Astrocyte (in vitro differentiated cells and primary cell): ENCODE results near the gene ZNF692. TPM values are rescaled to one million over a fixed set of nuclear protein-coding genes. Genes with fewer than 3 reads are reported as not detected.

ENCODE experiments used
- DNase-seq: peaks from one replicate; pipeline ENCODE4 v3.0.0-alpha.2; 2010; ENCODE audit warnings: low read depth
- FAIRE-seq: peaks from 2 replicates; lab custom pipeline; 2011; peaks lifted over from hg19 to GRCh38; lab: Jason Lieb, UNC
- H2AFZ ChIP-seq: 2 replicates; pipeline ENCODE4 v1.6.0; 2012; ENCODE audit warnings: low read depth, low read length, inconsistent platforms
- H3K27ac ChIP-seq: 2 replicates; pipeline ENCODE4 v1.5.1; 2011; ENCODE audit warnings: low read depth, low read length, inconsistent platforms
- H3K27me3 ChIP-seq: 2 replicates; pipeline ENCODE4 v1.6.0; 2011; ENCODE audit warnings: low read length, inconsistent platforms; ENCODE audit not compliant: insufficient read depth
- H3K36me3 ChIP-seq: 2 replicates; pipeline ENCODE4 v1.5.1; 2011; ENCODE audit warnings: low read length, inconsistent platforms; ENCODE audit not compliant: insufficient read depth
- H3K4me1 ChIP-seq: 2 replicates; pipeline ENCODE4 v1.5.1; 2011; ENCODE audit warnings: low read length, inconsistent platforms; ENCODE audit not compliant: insufficient read depth
- H3K4me2 ChIP-seq: 2 replicates; pipeline ENCODE4 v1.6.0; 2012; ENCODE audit warnings: low read length, inconsistent platforms
- H3K4me3 ChIP-seq: 2 replicates; pipeline ENCODE4 v1.5.1; 2011; ENCODE audit warnings: low read depth, mild to moderate bottlenecking, low read length, inconsistent platforms; ENCODE audit not compliant: insufficient read depth
- H3K79me2 ChIP-seq: 2 replicates; pipeline ENCODE4 v1.6.0; 2012; ENCODE audit warnings: mild to moderate bottlenecking, low read length, inconsistent platforms; ENCODE audit not compliant: insufficient read depth
- H3K9ac ChIP-seq: 2 replicates; pipeline ENCODE4 v1.6.0; 2012; ENCODE audit warnings: mild to moderate bottlenecking, low read length, inconsistent platforms
- H3K9me3 ChIP-seq: 2 replicates; pipeline ENCODE4 v1.5.1; 2012; ENCODE audit warnings: low read depth, mild to moderate bottlenecking, low read length, inconsistent platforms; ENCODE audit not compliant: insufficient read depth
- H4K20me1 ChIP-seq: 2 replicates; pipeline ENCODE4 v1.6.0; 2012; ENCODE audit warnings: low read length, inconsistent platforms; ENCODE audit not compliant: insufficient read depth
- H3K27ac Mint-ChIP-seq: one replicate; pipeline ENCODE4 v1.8.0; 2021; ENCODE audit warnings: mild to moderate bottlenecking, mixed read lengths; ENCODE audit not compliant: unreplicated experiment
- H3K27me3 Mint-ChIP-seq: one replicate; pipeline ENCODE4 v1.8.0; 2021; ENCODE audit warnings: low read depth, mixed read lengths; ENCODE audit not compliant: unreplicated experiment
- H3K36me3 Mint-ChIP-seq: one replicate; pipeline ENCODE4 v1.8.0; 2021; ENCODE audit warnings: low read depth, mixed read lengths; ENCODE audit not compliant: unreplicated experiment
- H3K4me1 Mint-ChIP-seq: one replicate; pipeline ENCODE4 v1.8.0; 2021; ENCODE audit warnings: low read depth, mixed read lengths; ENCODE audit not compliant: unreplicated experiment
- H3K4me3 Mint-ChIP-seq: one replicate; pipeline ENCODE4 v1.8.0; 2021; ENCODE audit warnings: mild to moderate bottlenecking, moderate library complexity, mixed read lengths; ENCODE audit not compliant: unreplicated experiment
- H3K9me3 Mint-ChIP-seq: one replicate; pipeline ENCODE4 v1.8.0; 2021; ENCODE audit warnings: mild to moderate bottlenecking, mixed read lengths; ENCODE audit not compliant: unreplicated experiment
- EZH2 ChIP-seq: IDR thresholded peaks from 2 replicates; pipeline ENCODE4 v1.6.1; 2012; ENCODE audit warnings: mild to moderate bottlenecking, low read length, inconsistent platforms; ENCODE audit not compliant: insufficient read depth
- total RNA-seq: library from RNA; stranded (reverse); gene quantifications from 2 replicates; pipeline ENCODE4 v1.2.1, GENCODE V29; 2021
- TF ChIP-seq, protein P1 (sequence below): IDR thresholded peaks from 2 replicates; pipeline ENCODE4 v1.5.1; 2011; ENCODE audit warnings: low read depth, mild to moderate bottlenecking, inconsistent platforms, low read length, moderate library complexity; ENCODE audit not compliant: insufficient read depth

Gene ZNF692
- total RNA-seq, 1 donor from 2014 or later = 41.4 TPM

- Histone ChIP-seq H3K9ac (peak within 1 kb of the TSS; percentile 89), H3K27ac (peak within 1 kb of the TSS; percentile 94), H3K9me3 (no peaks in the 10 kb centered on the region), H4K20me1 (no peaks in the 10 kb centered on the region), H3K27me3 (no peaks in the 10 kb centered on the region), H3K4me2 (peak within 1 kb of the TSS; percentile 97), H2AFZ (peak within 1 kb of the TSS; percentile 100), H3K4me3 (peak within 1 kb of the TSS; percentile 90), H3K4me1 (peaks cover 10% of the 10 kb centered on the region), H3K79me2 (peaks cover 30% of the 10 kb centered on the region), H3K36me3 (no peaks in the 10 kb centered on the region)
- Mint-ChIP-seq H3K27ac (peak within 1 kb of the TSS; percentile 100), H3K36me3 (peaks cover 10% of the 10 kb centered on the region), H3K9me3 (no peaks in the 10 kb centered on the region), H3K4me3 (peak within 1 kb of the TSS; percentile 96), H3K4me1 (peaks cover 8% of the 10 kb centered on the region), H3K27me3 (no peaks in the 10 kb centered on the region)
- TF ChIP-seq, protein P1, sequence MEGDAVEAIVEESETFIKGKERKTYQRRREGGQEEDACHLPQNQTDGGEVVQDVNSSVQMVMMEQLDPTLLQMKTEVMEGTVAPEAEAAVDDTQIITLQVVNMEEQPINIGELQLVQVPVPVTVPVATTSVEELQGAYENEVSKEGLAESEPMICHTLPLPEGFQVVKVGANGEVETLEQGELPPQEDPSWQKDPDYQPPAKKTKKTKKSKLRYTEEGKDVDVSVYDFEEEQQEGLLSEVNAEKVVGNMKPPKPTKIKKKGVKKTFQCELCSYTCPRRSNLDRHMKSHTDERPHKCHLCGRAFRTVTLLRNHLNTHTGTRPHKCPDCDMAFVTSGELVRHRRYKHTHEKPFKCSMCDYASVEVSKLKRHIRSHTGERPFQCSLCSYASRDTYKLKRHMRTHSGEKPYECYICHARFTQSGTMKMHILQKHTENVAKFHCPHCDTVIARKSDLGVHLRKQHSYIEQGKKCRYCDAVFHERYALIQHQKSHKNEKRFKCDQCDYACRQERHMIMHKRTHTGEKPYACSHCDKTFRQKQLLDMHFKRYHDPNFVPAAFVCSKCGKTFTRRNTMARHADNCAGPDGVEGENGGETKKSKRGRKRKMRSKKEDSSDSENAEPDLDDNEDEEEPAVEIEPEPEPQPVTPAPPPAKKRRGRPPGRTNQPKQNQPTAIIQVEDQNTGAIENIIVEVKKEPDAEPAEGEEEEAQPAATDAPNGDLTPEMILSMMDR = peak; percentile 29
- TF ChIP-seq EZH2 = no peak
- DNase-seq (peak; percentile 64), FAIRE-seq (no peak)
These were observed 47.3 kb upstream of the ZNF692 start, which contains the start of gene PGBD2 for GRCh38 chr1:248906009-248906752. Gene PGBD2 (plus strand): TSS chr1:248906235. CDS start chr1:248913863, 7,628 bp downstream.

DNA sequence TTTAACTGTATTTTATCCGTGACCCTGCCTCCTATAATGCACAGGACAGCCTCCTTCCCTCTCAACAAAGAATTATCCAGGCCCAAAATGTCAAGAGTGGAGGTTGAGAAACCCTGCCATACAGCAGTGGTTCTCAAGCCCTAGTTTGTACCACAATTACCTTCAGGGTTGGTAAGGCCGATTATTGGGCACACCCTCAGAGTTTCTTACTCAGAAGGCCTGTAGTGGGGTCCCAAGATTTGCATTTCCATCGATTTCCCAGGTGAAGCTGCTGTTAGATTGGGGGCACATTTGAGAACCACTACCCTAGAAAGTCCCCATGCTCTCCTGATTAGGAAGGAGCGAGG, 46.8 kb upstream of the ZNF692 start:
- H3K27me3 Mint-ChIP-seq = no peaks in the 10 kb centered on the region
- Histone ChIP-seq H3K4me3 (peak overlapping the region; percentile 90), H3K27me3 (no peaks in the 10 kb centered on the region), H2AFZ (peak overlapping the region; percentile 100), H3K27ac (peak overlapping the region; percentile 94), H3K79me2 (peaks cover 30% of the 10 kb centered on the region), H4K20me1 (no peaks in the 10 kb centered on the region), H3K9ac (peak overlapping the region; percentile 89), H3K36me3 (no peaks in the 10 kb centered on the region), H3K9me3 (no peaks in the 10 kb centered on the region), H3K4me2 (peak overlapping the region; percentile 97), H3K4me1 (peaks cover 10% of the 10 kb centered on the region)
- H3K36me3 Mint-ChIP-seq = peaks cover 7% of the 10 kb centered on the region
- no peaks in the 10 kb centered on the region for H3K9me3 Mint-ChIP-seq
- no peak for DNase-seq
- no peak for TF ChIP-seq EZH2
- TF ChIP-seq, protein P1 = no peak
- no peak for FAIRE-seq
- peak overlapping the region; percentile 85 for H3K27ac Mint-ChIP-seq
- H3K4me1 Mint-ChIP-seq = peaks cover 8% of the 10 kb centered on the region
- peak overlapping the region; percentile 94 for H3K4me3 Mint-ChIP-seq
